Measurements from ENCODE around the gene AATK.

- TF ChIP-seq TAF1 (IDR thresholded peaks at IDR 0.05; ENCODE audit: borderline replicate concordance, low read depth, low read length) (no peak), POLR2AphosphoS5 (IDR thresholded peaks at IDR 0.05; ENCODE audit: low read depth, low read length) (no peak), POLR2A (IDR thresholded peaks at IDR 0.05; ENCODE audit: low read depth, low read length) (no peak)
These were observed 11.1 kb downstream of the AATK start for GRCh38 chr17:81154961-81155360.
